Posterior cingulate gyrus (tissue), 11 donors: ENCODE results near the gene PRRX2.

Source experiments
- DNase-seq, 10 donors: peaks; one replicate each; pipeline versions ENCODE4 v3.0.0 to v3.0.0-alpha.2; 2020 to 2021; ENCODE audit warnings: mixed read lengths in 3 of 10
- intact Hi-C: fragments of 100-400 bp; cut with DNase I; formaldehyde crosslinking; loops from one replicate; pipeline ENCODE4 v1.15.1; 2023

Gene PRRX2

DNA sequence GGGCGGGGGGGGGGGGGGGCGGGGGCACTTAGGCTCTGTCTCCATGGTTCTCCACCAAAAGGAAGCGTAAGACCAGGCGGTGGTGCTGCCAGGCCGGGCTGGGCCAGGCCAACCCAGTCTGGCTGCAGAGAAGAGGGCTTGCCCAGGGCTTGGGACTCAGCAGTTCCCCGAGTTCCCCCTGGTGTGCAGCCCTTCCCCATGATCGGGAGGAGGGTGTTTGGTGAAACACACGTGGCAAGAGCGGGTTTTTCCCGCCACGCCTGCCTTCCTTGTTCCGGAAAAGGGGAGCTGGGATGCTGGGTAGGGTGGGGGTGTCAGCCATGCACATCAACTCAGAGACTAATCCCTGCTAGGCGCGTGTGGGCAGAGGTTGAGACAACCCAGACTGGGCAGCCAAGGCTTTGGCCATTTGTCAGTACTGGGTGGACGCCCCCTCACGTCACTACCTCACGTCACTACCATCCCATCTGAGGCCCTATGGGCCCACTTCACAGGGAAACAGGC, 32.9 kb downstream of the PRRX2 start:
- DNase-seq = no peak
- intact Hi-C loops = no loop called here

DNA sequence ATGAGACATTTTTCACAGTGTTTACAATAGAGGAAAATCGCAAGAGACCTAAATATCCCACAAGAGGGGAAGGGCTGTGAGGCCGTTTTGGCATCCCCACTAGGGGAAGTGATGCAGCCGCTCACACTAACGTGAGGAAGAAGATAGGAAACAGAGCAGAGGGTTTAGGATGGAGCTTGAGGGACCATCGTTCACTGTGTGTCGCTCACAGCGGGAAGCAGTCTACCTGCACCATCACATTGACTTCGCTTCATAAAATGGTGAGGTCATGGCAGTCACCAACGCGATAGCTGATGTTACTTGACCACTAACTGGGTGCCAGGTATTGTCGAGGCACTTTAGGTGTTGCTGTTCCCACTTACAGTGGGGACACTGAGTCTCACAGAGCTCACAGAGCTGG, 35.6 kb downstream of the PRRX2 start:
- no peak for DNase-seq
- intact Hi-C loops = no loop called here

DNA sequence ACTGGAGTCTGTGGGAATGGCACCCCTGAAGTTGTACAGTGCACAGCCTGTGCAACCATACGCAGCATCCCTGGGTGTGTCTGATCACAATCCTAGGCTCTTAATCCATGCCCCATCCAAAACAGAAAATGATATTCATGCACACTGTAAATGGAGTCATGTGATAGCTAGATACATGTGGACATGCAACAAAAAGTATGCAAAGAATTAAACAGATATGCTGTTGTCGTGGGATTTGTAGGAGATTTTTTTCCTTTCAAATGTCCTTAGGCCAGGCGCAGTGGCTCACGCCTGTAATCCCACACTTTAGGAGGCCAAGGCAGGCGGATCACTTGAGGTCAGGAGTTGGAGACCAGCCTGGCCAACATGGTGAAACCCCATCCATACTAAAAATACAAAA, 36.1 kb downstream of the PRRX2 start:
- intact Hi-C loops = no loop called here
- DNase-seq = no peak

DNA sequence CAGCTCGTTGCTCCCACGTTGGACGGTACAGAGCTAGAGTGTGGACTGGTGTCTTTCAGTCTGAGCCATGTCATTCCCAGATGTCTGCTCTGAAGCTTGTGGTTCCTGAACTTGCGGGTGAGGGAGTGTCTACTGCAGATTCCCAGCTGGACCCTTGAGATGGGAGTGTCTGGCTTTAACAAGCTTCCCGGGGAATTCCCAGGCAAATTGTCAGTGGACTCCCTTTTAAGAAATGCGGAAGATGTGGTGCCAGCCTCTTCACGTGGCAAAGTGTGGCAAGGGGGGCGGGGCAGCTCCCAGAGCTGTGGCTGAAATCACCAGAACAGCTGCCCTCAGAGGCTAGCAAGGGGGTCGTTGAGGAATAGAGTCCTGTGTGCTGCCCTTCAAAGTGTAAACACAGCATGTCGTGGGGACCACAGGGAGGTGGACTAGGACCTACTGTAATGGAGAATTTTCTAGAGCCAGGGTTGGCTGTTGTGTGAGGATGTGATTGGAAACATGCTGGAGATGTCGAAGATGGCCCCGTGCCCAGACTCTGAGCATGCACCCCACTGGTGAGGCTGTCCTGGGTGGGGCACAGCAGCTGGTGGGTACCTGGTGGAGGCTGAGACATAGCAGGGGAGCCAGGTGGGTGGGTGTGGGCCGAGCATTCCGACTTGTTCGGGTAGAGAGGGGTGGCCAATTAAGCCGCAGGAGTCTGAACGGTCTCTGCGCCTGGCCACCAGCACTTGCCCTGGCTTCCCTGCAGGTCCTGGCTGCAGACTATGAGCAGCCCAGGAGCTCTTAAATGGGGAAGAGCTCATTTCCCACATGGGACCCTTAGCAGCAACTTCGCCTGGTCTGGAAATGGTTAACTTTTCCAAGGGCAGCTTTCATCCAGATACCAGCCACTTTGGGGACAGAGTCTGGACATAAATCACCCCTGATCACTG, 37.4 kb downstream of the PRRX2 start:
- no peak for DNase-seq
- intact Hi-C loops = no loop called here

DNA sequence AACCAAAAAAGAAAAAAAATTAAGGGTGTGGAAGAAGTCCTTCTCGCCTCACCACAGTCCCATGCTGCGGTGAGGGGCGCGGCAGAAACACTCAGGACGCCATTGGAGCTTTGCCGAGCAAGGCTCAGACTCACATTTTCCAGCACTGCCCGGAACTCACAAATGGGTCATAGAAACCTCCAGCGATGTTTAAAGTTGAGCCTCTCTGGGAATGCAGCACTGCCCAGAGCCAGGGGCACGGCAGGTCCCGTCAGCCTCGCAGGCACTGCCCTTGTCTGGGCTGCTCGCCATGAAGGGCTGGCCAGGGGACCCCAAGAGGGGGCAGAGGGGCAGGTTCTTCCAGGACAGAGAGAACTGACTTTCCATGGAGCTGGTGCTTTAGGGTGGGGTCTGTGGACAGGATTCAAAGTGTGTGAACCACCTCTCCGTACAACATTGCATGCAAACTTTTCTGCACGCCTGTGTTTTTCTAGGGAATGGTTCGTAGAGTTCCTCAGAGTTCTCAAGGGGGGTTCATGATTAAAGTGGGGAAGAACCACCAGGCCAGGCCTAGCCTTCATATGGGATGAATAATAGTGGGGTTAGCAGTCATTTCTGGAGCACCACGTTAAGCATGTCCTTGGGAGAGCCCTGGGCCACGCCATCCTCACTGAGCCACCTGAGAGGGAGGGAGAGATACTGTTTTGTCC, 38.4 kb downstream of the PRRX2 start:
- intact Hi-C loops = no loop called here
- no peak for DNase-seq

DNA sequence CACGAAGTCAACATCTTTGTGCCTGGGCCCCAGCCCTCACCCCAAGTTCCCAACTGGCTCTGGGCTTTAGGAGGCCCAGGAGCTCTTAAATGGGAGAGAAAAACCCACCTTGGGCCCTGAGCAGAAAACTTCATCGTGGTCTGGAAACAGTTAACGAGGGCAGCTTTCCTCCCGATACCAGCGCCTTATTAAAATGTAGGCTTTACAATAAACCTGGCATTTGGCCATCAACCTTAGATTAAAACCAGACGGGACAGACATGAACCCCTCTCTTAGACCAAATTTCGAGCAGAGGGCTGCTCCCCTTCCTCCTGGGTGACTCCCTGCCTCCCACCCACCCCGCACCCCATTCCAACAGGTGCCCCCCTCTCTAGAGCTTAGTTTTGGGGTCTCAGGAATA, 39.4 kb downstream of the PRRX2 start:
- intact Hi-C loops = no loop called here
- DNase-seq = no peak

DNA sequence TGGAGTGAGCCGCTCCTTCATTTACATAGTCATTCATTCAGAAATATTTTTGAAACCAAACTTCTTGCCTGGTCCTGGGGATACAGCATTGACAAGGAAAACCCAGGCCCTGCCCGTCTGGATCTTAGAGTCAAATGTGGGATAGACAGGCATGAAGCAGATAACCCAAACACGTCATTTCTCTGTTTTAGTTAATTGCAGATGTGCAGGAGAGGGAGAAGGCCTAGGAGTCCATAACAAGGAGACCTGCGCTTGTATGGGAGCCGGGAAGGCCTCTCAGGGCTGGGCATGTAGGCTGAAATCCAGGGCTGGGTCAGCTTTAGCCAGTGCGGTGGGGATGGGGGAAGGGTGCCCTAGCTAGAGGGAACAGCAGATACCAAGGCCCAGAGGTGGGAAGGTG, 43.3 kb downstream of the PRRX2 start:
- intact Hi-C loops = no loop called here

DNA sequence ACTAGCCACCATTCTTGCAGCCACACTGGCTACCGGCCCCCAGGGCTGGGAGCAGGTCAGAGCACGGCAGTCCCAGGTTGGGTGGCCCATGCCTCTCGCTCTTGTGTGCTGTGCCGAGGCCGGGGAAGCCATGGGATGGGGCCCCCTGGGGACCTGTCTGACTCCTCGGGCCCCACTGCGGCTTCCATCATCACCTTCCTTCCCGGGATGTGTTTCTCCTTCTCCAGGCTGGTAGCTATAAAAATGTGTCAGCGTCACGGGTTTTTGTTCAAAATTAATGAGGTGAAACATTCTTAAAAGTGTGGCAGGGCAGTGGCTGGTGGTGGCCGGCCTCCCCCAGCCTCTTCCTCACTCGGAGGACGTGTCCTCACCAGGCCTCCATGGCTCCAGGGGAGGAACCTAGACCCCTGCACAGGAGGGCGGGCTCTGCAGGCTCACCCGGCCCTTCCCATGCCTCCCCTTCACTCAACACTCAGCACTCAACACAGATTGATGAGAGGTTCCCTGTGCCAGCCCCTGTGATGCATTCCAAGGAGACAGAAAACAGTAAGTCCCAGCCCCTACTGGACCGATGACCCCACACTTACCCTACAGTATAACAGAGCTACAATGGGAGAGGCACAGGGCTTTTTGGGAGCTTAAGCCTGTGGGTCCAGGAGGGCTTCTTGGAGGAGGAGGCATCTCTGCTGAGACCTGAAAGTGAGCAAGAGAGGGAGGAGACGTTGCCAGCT, 44.2 kb downstream of the PRRX2 start:
- no peak for DNase-seq
- intact Hi-C loops = no loop called here

More for the DNA sequence above, 43.3 kb downstream of the PRRX2 start:
- no peak for DNase-seq

DNA sequence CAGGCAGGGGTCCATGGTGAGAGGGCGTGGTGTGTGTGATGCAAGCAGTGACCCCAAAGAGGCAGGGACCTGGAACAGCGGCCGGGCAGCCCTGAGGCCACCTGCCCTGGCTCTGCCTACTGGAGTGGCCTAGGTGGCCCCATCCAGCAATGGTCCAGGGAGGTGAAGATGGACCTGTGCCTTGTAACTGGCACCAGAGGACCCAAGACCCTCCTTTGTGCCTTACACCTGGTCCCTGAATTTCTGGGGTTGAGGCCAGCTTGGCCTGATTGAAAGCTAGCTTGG, 44.7 kb downstream of the PRRX2 start:
- intact Hi-C loops = no loop called here
- DNase-seq = no peak

DNA sequence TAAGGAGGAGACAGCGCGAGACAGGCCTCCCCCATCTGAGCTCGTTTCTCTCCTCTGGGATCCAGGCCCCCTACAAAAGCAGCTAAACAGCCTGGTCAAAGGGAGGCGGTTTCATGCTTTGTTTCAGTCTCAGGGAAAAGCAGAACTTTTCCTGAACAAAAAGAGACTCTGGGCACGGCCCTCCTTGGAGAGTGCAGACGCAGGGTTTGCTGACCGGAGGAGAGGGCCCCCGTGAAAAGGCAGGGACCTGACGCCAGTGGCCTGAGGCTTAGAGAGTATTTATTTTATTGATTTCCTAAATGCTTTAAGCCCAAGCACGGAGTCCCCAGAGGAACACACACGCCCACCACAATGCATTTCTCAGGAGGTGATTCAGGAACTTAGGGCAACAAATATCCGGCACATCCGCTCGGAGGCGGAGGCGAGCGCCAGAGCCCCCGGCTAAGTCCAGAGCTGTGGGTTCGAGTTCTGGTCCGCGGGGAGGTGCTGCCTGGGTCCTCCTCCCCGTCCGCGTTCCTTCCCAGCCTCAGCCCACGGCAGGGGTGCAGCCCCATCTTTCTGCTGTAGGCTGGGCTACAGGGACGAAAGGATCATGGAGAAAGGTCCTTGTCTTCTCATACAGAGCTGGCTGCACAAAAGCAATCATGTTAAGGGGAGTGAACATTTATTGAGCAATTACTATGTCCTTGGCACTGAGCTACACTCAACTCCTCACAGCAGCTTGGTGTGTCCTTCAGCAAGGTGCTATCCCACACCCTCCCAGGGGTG, 47.4 kb downstream of the PRRX2 start:
- DNase-seq = peak in 1 of 10 donors; percentile 16
- intact Hi-C loops = no loop called here

DNA sequence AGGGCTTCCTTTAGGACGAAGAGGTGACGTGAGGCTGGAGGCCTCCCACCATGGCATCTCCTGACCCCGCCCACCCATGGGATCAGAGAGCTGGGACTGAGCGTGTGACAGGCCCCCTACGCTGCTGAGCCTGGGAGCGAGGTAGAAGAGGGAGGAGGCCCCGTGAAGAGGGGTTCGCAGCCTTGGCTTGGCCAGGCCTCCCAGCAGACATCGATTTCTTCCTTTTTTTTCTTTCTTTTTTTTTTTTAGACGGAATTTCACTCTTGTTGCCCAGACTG, 47.9 kb downstream of the PRRX2 start:
- intact Hi-C loops = no loop called here
- no peak for DNase-seq

DNA sequence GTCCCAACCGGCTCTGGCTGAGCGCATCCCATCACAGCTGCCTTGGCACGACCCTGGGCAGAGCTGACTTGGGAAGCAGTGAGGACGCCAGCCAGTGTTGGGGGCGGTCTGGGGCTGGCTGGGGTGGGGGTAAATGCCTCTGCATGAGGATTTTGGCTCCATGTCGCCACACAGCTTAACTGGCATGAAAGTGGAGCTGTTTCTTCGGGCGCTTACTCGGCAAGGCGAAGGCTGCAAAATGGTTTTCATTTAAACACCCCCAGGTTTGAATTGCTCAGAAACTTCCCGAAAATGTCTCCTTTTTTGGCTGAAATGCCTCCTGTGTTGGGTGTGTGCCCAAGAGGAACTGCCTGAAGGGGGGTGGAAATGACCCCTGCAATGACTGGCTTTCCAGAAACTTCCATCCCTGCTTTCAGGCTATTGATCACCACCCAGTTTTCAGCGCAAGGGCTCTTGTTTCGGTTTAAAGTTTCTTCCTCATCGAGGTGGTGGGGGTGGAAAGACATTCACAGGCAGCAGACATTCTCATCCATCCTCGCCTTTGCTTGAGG, 49.1 kb downstream of the PRRX2 start:
- intact Hi-C loops = no loop called here
- DNase-seq = peak in 1 of 10 donors; percentile 7

DNA sequence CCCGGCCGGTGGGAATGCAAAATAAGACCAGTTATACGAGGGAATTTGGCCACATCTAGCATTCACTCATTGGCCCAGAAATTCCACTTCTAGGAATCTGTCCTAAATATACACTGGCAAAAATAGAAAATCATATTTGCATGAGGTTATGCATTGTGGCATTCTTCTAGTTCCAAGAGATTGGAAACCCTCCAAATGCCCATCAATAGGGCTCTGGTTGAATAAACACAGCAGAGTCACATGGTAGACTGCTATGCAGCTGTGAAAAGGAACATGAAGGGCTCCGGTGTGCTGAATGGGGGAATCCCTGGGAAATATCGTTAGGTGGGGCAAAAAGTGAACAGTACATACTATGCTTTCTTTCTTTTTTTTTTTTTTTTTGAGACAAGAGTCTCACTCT, 50.6 kb downstream of the PRRX2 start:
- intact Hi-C loops = no loop called here
- no peak for DNase-seq

DNA sequence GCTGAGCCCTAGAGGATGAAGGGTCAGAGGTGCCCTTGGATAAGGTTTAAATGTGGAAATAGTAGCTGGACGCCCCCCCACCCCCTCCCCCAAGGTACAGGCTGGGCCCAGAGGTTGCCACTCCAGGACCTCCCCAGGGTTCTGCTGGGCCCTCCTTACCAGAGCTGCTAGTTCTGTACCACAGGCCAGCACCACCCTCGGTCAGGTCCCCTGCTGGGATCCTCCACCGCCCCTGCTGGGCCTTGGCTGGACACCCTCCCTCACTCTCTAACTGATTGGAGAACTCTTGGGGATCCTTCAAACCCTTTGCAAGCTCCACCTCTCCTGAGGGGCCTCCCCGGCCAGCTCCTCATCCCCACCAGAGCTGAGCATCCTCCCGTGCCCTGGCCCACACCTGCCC, 52.5 kb downstream of the PRRX2 start:
- DNase-seq = no peak
- intact Hi-C loops = no loop called here

DNA sequence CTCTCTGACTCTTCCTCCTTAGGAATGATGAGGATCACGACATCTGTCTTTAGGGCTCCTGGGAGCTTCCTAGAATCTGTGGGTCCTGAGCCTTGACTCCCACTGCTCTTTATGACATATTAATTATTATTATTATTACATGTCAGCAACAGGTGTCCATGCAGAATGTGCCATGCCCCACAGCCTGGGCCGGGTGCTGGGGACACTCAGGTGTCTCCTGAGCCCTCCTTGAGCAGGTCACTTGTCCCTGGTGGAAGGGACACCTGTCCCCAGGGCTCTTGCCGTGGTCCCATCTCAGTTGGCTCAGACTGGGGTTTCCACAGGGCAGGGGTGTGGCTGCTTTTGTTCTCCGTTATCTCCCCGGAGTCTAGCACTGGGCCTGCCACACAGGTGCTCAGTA, 53.2 kb downstream of the PRRX2 start:
- no peak for DNase-seq
- intact Hi-C loops = no loop called here

DNA sequence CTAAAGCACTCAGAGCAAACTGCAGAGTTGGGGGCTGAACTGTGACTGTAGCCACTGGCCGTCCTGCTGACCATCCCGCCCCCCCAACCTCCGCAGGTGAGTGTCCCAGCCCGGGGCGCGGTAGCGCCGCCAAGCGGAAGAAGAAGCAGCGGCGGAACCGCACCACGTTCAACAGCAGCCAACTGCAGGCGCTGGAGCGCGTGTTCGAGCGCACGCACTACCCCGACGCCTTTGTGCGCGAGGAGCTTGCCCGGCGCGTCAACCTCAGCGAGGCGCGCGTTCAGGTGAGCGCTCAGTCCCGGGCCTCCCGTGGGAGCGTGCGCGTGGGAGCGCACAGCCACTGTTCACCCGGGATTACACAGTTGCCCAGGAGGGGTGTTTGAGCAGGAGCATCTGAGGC, 53.7 kb downstream of the PRRX2 start:
- intact Hi-C loops = no loop called here
- no peak for DNase-seq

DNA sequence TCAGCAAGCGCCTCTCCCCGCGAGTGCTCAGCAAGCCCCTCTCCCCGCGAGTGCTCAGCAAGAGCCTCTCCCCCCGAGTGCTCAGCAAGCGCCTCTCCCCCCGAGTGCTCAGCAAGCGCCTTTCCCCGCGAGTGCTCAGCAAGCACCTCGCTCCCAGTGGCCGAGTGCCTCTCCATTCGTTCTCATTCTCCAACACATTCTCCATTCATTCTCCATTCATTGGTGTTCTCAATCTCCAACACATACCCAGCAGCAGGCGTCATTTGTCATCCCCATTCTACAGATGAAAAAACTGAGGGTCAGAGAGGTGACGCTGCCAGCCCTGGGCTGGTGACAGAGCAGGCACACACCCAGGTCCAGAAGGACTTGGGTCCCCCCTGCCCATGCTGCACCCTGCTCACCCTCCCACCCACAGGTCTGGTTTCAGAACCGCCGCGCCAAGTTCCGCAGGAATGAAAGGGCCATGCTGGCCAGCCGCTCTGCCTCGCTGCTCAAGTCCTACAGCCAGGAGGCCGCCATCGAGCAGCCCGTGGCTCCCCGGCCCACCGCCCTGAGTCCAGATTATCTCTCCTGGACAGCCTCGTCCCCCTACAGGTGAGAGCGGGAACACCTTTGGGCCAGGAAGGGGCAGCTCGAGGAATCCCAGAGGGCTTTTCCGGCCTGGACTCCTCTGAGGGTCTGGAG, 54.9 kb downstream of the PRRX2 start:
- no peak for DNase-seq
- intact Hi-C loops = no loop called here

DNA sequence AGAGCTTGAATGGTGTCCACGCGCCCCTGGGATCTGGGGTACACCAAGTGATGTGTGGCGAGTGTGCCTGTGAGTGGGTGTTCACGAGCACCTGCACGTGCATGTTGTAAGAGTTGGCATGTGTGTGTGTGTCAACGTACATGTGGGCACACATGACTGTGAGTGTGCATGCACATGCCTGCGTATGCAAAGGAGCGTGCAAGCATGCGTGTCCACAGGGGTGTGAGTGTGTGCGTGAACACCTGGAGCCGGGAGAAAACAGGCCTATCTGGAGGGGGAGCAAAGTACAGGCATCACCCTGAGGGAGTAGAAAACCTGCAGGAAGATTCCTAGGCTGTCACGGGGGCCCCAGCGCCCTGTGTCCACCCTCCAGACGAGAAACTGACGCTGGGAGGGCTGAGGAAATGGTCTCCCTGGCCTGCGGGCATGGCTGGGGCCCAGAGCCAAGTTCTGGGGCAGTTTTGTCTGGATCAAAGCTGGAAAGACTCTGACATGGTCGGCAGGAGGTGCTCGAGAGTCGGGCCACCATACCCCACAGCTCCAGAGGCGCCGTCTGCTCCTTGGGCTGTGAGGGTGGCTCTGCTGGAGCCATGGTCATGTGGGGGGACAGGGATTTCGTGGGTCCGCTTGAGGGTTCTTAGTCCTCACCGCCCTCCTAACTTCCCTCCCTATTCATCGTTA, 55.6 kb downstream of the PRRX2 start:
- no peak for DNase-seq
- intact Hi-C loops = no loop called here

DNA sequence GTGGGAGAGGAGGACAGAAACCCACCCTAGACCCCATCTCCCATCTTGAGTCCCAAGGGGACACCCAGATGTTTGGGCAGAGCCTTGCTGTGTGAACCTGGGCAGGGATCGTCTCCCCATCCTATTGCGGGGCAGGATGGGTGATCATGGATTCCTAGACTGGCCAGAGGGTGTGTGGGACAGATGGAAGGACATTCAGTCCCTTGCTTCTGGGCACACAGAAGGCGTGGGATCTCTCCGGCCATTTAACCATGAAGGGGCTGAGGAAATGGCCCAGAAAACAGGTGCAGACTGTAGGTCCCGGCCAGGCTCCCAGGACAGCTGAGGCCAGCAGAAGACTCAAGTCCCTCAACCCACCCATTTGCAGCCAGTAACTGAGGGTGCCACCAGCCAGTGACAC, 57.5 kb downstream of the PRRX2 start:
- intact Hi-C loops = no loop called here
- no peak for DNase-seq
